Fibroblast of lung (primary cell): ENCODE measurements around the gene ST6GAL1. TPM values are rescaled to one million over a fixed set of nuclear protein-coding genes. Genes with fewer than 3 reads are reported as not detected.

Experiments
- DNase-seq, 2 donors: peaks; one replicate each; pipeline versions ENCODE4 v3.0.0 to v3.0.0-alpha.2; 2010; ENCODE audit warnings: low read depth in 2 of 2
- H2AFZ ChIP-seq: 2 replicates; pipeline ENCODE4 v1.5.1; 2012; ENCODE audit warnings: low read length, control low read depth, inconsistent platforms
- H3K27ac ChIP-seq: 2 replicates; pipeline ENCODE4 v1.5.1; 2011; ENCODE audit warnings: low read length, control low read depth; ENCODE audit not compliant: insufficient read depth
- H3K27me3 ChIP-seq: 2 replicates; pipeline ENCODE4 v1.5.1; 2011; ENCODE audit warnings: mild to moderate bottlenecking, low read length; ENCODE audit not compliant: control insufficient read depth, insufficient read depth
- H3K36me3 ChIP-seq: 2 replicates; pipeline ENCODE4 v1.5.1; 2011; ENCODE audit warnings: low read length; ENCODE audit not compliant: control insufficient read depth, insufficient read depth
- H3K4me1 ChIP-seq: 2 replicates; pipeline ENCODE4 v1.5.1; 2011; ENCODE audit warnings: low read length; ENCODE audit not compliant: control insufficient read depth, insufficient read depth; ENCODE audit errors: extremely low read depth
- H3K4me2 ChIP-seq: 2 replicates; pipeline ENCODE4 v1.5.1; 2011; ENCODE audit warnings: low read length, control low read depth; ENCODE audit not compliant: insufficient read depth; ENCODE audit errors: extremely low read depth
- H3K4me3 ChIP-seq, 4 experiments: fragments of 200-600 bp in 1 of 4; sonication (generic) in 1 of 4; replicated peaks in 1 of 4; 2 replicates each; pipeline ENCODE4 v1.5.1; 2011 to 2016; ENCODE audit warnings: low read length in 4 of 4, low read depth in 3 of 4, mild to moderate bottlenecking in 3 of 4, control low read depth in 2 of 4, inconsistent platforms in 1 of 4, mixed read lengths in 1 of 4; ENCODE audit not compliant: insufficient read depth in 1 of 4; ENCODE audit errors: control extremely low read depth in 1 of 4
- H3K79me2 ChIP-seq: 2 replicates; pipeline ENCODE4 v1.5.1; 2012; ENCODE audit warnings: mild to moderate bottlenecking, low read length, inconsistent platforms; ENCODE audit not compliant: control insufficient read depth, insufficient read depth
- H3K9ac ChIP-seq: 2 replicates; pipeline ENCODE4 v1.5.1; 2011; ENCODE audit warnings: mild to moderate bottlenecking, low read length, control low read depth; ENCODE audit not compliant: insufficient read depth
- H3K9me3 ChIP-seq: 2 replicates; pipeline ENCODE4 v1.5.1; 2012; ENCODE audit warnings: low read depth, low read length; ENCODE audit not compliant: control insufficient read depth, insufficient read depth
- H4K20me1 ChIP-seq: 2 replicates; pipeline ENCODE4 v1.5.1; 2011; ENCODE audit warnings: low read length; ENCODE audit not compliant: control insufficient read depth, insufficient read depth; ENCODE audit errors: extremely low read depth
- CTCF ChIP-seq, 2 donors: IDR thresholded peaks in 1 of 2; conservative IDR thresholded peaks in 1 of 2; 1 replicate in 1 of 2; 2 replicates in 1 of 2; pipeline ENCODE4 v1.5.1; 2011 to 2012; ENCODE audit warnings: low read length in 2 of 2, control low read depth in 1 of 2, inconsistent platforms in 1 of 2, low read depth in 1 of 2, mild to moderate bottlenecking in 1 of 2
- EZH2 ChIP-seq: IDR thresholded peaks from 2 replicates; pipeline ENCODE4 v1.5.1; 2012; ENCODE audit warnings: low read length, control low read depth, mild to moderate bottlenecking; ENCODE audit errors: missing control alignments
- polyA plus RNA-seq, 2 donors: library from polyadenylated mRNA; depleted of rRNA in 1 of 2; stranded (reverse) in 1 of 2; unstranded in 1 of 2; fragments of >200 nt; gene quantifications; 2 replicates each; pipeline ENCODE4 v1.2.1, GENCODE V29; 2011 to 2012; ENCODE audit warnings: missing spikeins in 1 of 2
- total RNA-seq: library from RNA; depleted of rRNA; stranded (reverse); fragments of >200 nt; gene quantifications from 2 replicates; pipeline ENCODE4 v1.2.1, GENCODE V29; 2014

ST6GAL1 gene
- total and polyA plus RNA-seq, 2 donors (not counting 1 experiment from before 2014, with no cell fraction given): 0.83 to 1.00 TPM

DNA sequence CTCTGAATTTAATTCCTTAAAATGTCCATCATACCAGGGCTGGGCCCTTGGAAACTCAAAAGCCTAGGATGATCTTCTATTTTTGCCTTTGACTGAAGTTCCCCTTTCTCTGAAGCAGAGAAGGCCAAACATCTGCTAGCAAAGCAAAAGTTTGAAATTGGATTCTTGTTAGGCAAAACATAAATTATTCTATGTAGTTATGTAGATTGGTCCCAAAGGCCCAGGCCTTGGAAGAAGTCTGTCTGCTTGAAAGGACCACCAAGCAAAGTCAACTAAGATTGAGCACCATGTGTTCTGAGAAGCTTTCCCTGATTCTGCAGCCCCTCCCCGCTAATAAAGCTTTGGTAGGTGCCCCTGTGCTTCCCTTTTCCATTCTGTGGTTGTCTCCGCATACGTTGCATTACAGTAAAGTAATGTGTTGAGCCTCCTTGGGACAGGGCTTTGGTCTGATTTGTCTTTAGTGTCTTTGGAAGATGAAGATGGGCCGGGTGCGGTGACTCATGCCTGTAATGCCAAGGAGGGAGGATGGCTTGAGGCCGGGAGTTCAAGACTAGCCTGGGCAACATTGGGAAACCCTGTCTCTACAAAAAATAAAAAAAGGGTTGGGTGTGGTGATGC is 152.5 kb downstream of the ST6GAL1 start:
- DNase-seq: no peak
- H3K4me2 ChIP-seq: no peak overlapping the region
- no peaks in the 10 kb centered on the region for H3K4me1 ChIP-seq
- no peak overlapping the region for H3K9ac ChIP-seq
- H3K4me3 ChIP-seq: no peak overlapping the region
- no peak for TF ChIP-seq CTCF (conservative IDR thresholded peaks at IDR 0.05 in 1 of 2, IDR thresholded peaks at IDR 0.05 in 1 of 2; ENCODE audit: low read depth in 1 of 2, low read length in 2 of 2)
- no peaks in the 10 kb centered on the region for H3K9me3 ChIP-seq
- H4K20me1 ChIP-seq: no peaks in the 10 kb centered on the region
- no peaks in the 10 kb centered on the region for H3K79me2 ChIP-seq
- no peaks in the 10 kb centered on the region for H3K36me3 ChIP-seq
- no peak overlapping the region for H3K27ac ChIP-seq
- H2AFZ ChIP-seq: no peak overlapping the region
- H3K27me3 ChIP-seq: no peaks in the 10 kb centered on the region

DNA sequence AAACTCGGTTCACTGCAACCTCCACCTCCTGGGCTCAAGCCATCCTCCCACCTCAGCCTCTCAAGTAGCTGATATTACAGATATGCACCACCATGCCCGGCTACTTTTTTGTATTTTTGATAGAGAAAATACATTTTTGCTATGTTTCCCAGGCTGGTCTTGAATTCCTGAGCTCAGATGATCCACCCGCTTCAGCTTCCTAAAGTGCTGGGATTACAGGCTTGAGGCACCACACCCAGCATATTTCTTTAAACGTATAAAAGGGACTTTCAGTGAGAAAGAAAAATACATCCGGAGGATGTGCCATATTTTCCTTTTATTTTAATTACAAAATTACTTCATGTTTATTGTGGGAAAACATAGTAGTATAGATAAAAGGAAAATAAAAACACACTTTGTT is 153.8 kb downstream of the ST6GAL1 start:
- H3K4me3 ChIP-seq: no peak overlapping the region

DNA sequence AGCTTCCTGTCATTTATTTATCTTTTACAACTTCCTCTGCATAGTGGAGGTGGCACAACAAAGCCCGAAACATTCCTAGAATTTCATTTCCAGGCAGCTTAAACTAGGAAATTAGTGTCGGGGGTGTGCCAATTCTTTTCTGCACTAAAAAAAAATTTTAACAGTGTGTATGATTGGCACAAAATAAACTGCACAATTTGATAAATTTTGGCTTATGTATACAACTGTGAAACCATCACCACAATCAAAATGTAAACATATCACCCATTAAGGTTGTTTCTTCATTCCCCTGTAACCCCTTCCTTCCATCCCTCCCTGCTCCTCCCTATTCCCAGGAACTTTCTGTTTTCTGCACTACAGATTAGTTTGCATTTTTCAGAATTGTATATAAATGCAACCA is 154.3 kb downstream of the ST6GAL1 start:
- Histone ChIP-seq H3K4me2 (no peak overlapping the region), H3K27ac (no peak overlapping the region), H4K20me1 (no peaks in the 10 kb centered on the region), H3K27me3 (no peaks in the 10 kb centered on the region), H3K36me3 (no peaks in the 10 kb centered on the region), H3K4me1 (no peaks in the 10 kb centered on the region), H3K9ac (no peak overlapping the region), H3K79me2 (no peaks in the 10 kb centered on the region), H2AFZ (no peak overlapping the region), H3K4me3 (no peak overlapping the region), H3K9me3 (no peaks in the 10 kb centered on the region)
- no peak for DNase-seq
- no peak for TF ChIP-seq EZH2
- no peak for TF ChIP-seq CTCF (conservative IDR thresholded peaks at IDR 0.05 in 1 of 2, IDR thresholded peaks at IDR 0.05 in 1 of 2; ENCODE audit: low read depth in 1 of 2, low read length in 2 of 2)

More for the DNA sequence above, 153.8 kb downstream of the ST6GAL1 start:
- Histone ChIP-seq H3K27ac (no peak overlapping the region), H3K79me2 (no peaks in the 10 kb centered on the region), H3K9ac (no peak overlapping the region), H2AFZ (no peak overlapping the region), H3K9me3 (no peaks in the 10 kb centered on the region), H4K20me1 (no peaks in the 10 kb centered on the region), H3K4me2 (no peak overlapping the region), H3K27me3 (no peaks in the 10 kb centered on the region), H3K36me3 (no peaks in the 10 kb centered on the region), H3K4me1 (no peaks in the 10 kb centered on the region)
- TF ChIP-seq EZH2 (no peak), CTCF (conservative IDR thresholded peaks at IDR 0.05 in 1 of 2, IDR thresholded peaks at IDR 0.05 in 1 of 2; ENCODE audit: low read depth in 1 of 2, low read length in 2 of 2) (no peak)
- DNase-seq: no peak
